Panc1 (cell line): ENCODE results near the gene IPO8. TPM values are rescaled to one million over a fixed set of nuclear protein-coding genes. Genes with fewer than 3 reads are reported as not detected.

Experiments
- ATAC-seq: fragments of 200-7000 bp; cut with Tn5 transposase; 2 replicates; pipeline ENCODE4 v1.9.1; 2020; ENCODE audit warnings: mild to moderate bottlenecking, moderate library complexity
- BruUV-seq: library from RNA; stranded (reverse); fragments of 400-500 nt; replicated peaks from 2 replicates; lab custom pipeline; 2021; lab: Mats Ljungman, UMichigan
- CTCF ChIA-PET: fragments of 300-600 bp; sonication (Branson Sonifier 250); formaldehyde crosslinking; loops from one replicate; lab custom pipeline; 2022; ENCODE audit warnings: antibody characterized with exemption; lab: Charles Lee
- POLR2A ChIA-PET: fragments of 300-600 bp; sonication (Branson Sonifier 250); formaldehyde crosslinking; loops from one replicate; lab custom pipeline; 2022; ENCODE audit warnings: antibody characterized with exemption; lab: Charles Lee
- DNase-seq: peaks from one replicate; pipeline ENCODE4 v3.0.0-alpha.2; 2010; ENCODE audit warnings: low read depth, low spot score
- H3K27ac ChIP-seq: 2 replicates; pipeline ENCODE4 v1.5.1; 2011; ENCODE audit warnings: mild to moderate bottlenecking, low read length, inconsistent platforms
- H3K27me3 ChIP-seq: fragments of 200-500 bp; sonication (Bioruptor generic); 2 replicates; pipeline ENCODE4 v1.6.0; 2014; ENCODE audit warnings: low read length, inconsistent platforms; ENCODE audit not compliant: control insufficient read depth, insufficient read depth
- H3K36me3 ChIP-seq: fragments of 200-500 bp; sonication (Bioruptor generic); 2 replicates; pipeline ENCODE4 v1.5.1; 2014; ENCODE audit warnings: inconsistent platforms, mild to moderate bottlenecking, low read length, moderate library complexity; ENCODE audit not compliant: control insufficient read depth, insufficient read depth
- H3K4me1 ChIP-seq: 2 replicates; pipeline ENCODE4 v1.5.1; 2011; ENCODE audit warnings: inconsistent platforms, mild to moderate bottlenecking, low read length, moderate library complexity; ENCODE audit not compliant: control insufficient read depth, insufficient read depth
- H3K4me3 ChIP-seq, 2 experiments: 2 replicates each; pipeline ENCODE4 v1.5.1; 2011 to 2012; ENCODE audit warnings: low read depth in 2 of 2, low read length in 2 of 2, mild to moderate bottlenecking in 2 of 2, inconsistent platforms in 1 of 2, moderate library complexity in 1 of 2
- H3K9me3 ChIP-seq: fragments of 200-500 bp; sonication (Bioruptor generic); 2 replicates; pipeline ENCODE4 v1.5.1; 2014; ENCODE audit warnings: low read depth, mild to moderate bottlenecking, inconsistent platforms, low read length, moderate library complexity; ENCODE audit not compliant: control insufficient read depth, insufficient read depth
- POLR2AphosphoS5 ChIP-seq: IDR thresholded peaks from 2 replicates; pipeline ENCODE4 v1.6.1; 2012; ENCODE audit warnings: mild to moderate bottlenecking, low read depth, low read length, moderate library complexity
- SIN3A ChIP-seq: IDR thresholded peaks from 2 replicates; pipeline ENCODE4 v1.6.1; 2012; ENCODE audit warnings: low read depth, mild to moderate bottlenecking, low read length, moderate library complexity, borderline replicate concordance; ENCODE audit not compliant: insufficient read depth
- TCF7L2 ChIP-seq: IDR thresholded peaks from 2 replicates; pipeline ENCODE4 v1.6.1; 2011; ENCODE audit warnings: mild to moderate bottlenecking, low read depth, low read length, inconsistent platforms
- in situ Hi-C: cut with HindIII; loops from 2 replicates; pipeline ENCODE4 v1.10.0; 2016; ENCODE audit warnings: low sequenced_read_pairs, low pct_unique_long_range_greater_than_20kb
- intact Hi-C: fragments of 100-400 bp; cut with micrococcal nuclease; formaldehyde crosslinking; loops from one replicate; pipeline ENCODE4 v1.10.0; 2022; ENCODE audit not compliant: unreplicated experiment
- total RNA-seq: library from RNA; stranded (reverse); gene quantifications from one replicate; pipeline ENCODE4 v1.2.1, GENCODE V29; 2021; ENCODE audit not compliant: unreplicated experiment
- TF ChIP-seq, protein P1 (sequence below): fragments of 450-650 bp; IDR thresholded peaks from 2 replicates; pipeline ENCODE4 v1.5.1; 2017; ENCODE audit warnings: mild to moderate bottlenecking
- TF ChIP-seq, protein P2 (sequence below), 2 experiments: IDR thresholded peaks; 2 replicates each; pipeline ENCODE4 v1.6.1; 2011 to 2012; ENCODE audit warnings: low read depth in 2 of 2, control low read depth in 1 of 2, low read length in 1 of 2, mild to moderate bottlenecking in 1 of 2, moderate library complexity in 1 of 2; ENCODE audit not compliant: insufficient read depth in 1 of 2

Gene IPO8
- total RNA-seq, 1 experiment from 2014 or later = 46.6 TPM

DNA sequence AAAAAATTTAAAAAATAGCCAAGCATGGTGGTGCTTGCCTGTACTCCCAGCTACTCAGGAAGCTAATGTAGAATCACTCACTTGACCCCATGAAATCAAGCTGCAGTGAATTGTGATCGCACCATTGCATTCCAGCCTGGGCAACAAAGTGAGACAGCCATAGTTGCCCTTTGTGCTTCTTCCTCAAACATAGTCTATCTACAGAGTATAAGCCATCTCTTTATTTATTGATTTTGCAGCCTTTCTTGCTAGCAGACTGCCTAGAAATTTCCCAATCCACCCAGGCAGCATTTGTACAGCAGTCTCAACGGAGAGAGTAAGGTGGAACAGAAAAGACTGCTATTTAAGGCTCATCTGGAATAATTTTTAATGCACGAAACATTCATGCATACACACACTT is 68.8 kb downstream of the IPO8 start:
- CTCF ChIA-PET = no interaction called here
- no peak overlapping the region for H3K4me3 ChIP-seq
- no TSS peak for BruUV-seq
- H3K27ac ChIP-seq = no peak overlapping the region
- ATAC-seq (no peak), DNase-seq (no peak)
- POLR2A ChIA-PET = no interaction called here
- TF ChIP-seq, protein P1, sequence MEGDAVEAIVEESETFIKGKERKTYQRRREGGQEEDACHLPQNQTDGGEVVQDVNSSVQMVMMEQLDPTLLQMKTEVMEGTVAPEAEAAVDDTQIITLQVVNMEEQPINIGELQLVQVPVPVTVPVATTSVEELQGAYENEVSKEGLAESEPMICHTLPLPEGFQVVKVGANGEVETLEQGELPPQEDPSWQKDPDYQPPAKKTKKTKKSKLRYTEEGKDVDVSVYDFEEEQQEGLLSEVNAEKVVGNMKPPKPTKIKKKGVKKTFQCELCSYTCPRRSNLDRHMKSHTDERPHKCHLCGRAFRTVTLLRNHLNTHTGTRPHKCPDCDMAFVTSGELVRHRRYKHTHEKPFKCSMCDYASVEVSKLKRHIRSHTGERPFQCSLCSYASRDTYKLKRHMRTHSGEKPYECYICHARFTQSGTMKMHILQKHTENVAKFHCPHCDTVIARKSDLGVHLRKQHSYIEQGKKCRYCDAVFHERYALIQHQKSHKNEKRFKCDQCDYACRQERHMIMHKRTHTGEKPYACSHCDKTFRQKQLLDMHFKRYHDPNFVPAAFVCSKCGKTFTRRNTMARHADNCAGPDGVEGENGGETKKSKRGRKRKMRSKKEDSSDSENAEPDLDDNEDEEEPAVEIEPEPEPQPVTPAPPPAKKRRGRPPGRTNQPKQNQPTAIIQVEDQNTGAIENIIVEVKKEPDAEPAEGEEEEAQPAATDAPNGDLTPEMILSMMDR = no peak
- TF ChIP-seq, protein P2, sequence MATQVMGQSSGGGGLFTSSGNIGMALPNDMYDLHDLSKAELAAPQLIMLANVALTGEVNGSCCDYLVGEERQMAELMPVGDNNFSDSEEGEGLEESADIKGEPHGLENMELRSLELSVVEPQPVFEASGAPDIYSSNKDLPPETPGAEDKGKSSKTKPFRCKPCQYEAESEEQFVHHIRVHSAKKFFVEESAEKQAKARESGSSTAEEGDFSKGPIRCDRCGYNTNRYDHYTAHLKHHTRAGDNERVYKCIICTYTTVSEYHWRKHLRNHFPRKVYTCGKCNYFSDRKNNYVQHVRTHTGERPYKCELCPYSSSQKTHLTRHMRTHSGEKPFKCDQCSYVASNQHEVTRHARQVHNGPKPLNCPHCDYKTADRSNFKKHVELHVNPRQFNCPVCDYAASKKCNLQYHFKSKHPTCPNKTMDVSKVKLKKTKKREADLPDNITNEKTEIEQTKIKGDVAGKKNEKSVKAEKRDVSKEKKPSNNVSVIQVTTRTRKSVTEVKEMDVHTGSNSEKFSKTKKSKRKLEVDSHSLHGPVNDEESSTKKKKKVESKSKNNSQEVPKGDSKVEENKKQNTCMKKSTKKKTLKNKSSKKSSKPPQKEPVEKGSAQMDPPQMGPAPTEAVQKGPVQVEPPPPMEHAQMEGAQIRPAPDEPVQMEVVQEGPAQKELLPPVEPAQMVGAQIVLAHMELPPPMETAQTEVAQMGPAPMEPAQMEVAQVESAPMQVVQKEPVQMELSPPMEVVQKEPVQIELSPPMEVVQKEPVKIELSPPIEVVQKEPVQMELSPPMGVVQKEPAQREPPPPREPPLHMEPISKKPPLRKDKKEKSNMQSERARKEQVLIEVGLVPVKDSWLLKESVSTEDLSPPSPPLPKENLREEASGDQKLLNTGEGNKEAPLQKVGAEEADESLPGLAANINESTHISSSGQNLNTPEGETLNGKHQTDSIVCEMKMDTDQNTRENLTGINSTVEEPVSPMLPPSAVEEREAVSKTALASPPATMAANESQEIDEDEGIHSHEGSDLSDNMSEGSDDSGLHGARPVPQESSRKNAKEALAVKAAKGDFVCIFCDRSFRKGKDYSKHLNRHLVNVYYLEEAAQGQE (IDR thresholded peaks at IDR 0.05; ENCODE audit: insufficient read depth in 1 of 2, low read depth in 2 of 2, low read length in 1 of 2) = no peak
- no peak for TF ChIP-seq SIN3A
- no peak for TF ChIP-seq TCF7L2
- no peak for TF ChIP-seq POLR2AphosphoS5
- H3K36me3 ChIP-seq = no peaks in the 10 kb centered on the region; the same call in 1 of the 2 replicates
- no peaks in the 10 kb centered on the region for H3K4me1 ChIP-seq
- intact Hi-C loops = no loop called here
- H3K27me3 ChIP-seq = no peaks in the 10 kb centered on the region
- no peaks in the 10 kb centered on the region for H3K9me3 ChIP-seq
- in situ Hi-C loops = no loop called here

DNA sequence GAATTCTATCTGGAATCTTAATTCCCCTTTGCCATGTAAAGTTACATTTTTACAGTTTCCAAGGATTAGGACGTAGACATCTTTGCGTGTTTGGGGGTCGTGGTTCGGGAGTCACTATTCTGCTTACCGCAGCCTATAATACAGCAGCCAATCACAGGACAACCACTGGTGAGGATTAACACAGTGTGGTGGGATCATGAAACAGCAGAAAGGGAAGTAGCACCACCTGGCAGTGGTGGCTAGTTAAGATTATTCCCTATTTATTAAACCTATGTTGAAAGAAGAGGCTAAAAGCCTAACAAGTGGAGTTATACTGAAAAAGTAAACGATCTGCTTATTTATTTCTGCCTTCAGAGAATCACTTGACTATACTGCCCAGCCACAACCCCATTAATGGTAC is 71.7 kb downstream of the IPO8 start:
- Histone ChIP-seq H3K27ac (no peak overlapping the region), H3K4me3 (no peak overlapping the region), H3K9me3 (no peaks in the 10 kb centered on the region), H3K27me3 (no peaks in the 10 kb centered on the region), H3K4me1 (no peaks in the 10 kb centered on the region), H3K36me3 (no peaks in the 10 kb centered on the region)
- DNase-seq (no peak), ATAC-seq (no peak)
- POLR2A ChIA-PET = no interaction called here
- TF ChIP-seq, protein P1 = no peak; the same call in 1 of the 2 replicates
- TF ChIP-seq TCF7L2 (no peak), SIN3A (no peak), POLR2AphosphoS5 (no peak)
- TF ChIP-seq, protein P2 (IDR thresholded peaks at IDR 0.05; ENCODE audit: insufficient read depth in 1 of 2, low read depth in 2 of 2, low read length in 1 of 2) = no peak
- BruUV-seq = no TSS peak
- CTCF ChIA-PET = no interaction called here
- in situ Hi-C loops = no loop called here
- intact Hi-C loops = no loop called here
